Fibroblast of lung (primary cell): ENCODE data around the gene PAM16. TPM values are rescaled to one million over a fixed set of nuclear protein-coding genes. Genes with fewer than 3 reads are reported as not detected.

Experiments used
- DNase-seq, 2 donors: peaks; one replicate each; pipeline versions ENCODE4 v3.0.0 to v3.0.0-alpha.2; 2010; ENCODE audit warnings: low read depth in 2 of 2
- H2AFZ ChIP-seq: 2 replicates; pipeline ENCODE4 v1.5.1; 2012; ENCODE audit warnings: low read length, control low read depth, inconsistent platforms
- H3K27ac ChIP-seq: 2 replicates; pipeline ENCODE4 v1.5.1; 2011; ENCODE audit warnings: low read length, control low read depth; ENCODE audit not compliant: insufficient read depth
- H3K27me3 ChIP-seq: 2 replicates; pipeline ENCODE4 v1.5.1; 2011; ENCODE audit warnings: mild to moderate bottlenecking, low read length; ENCODE audit not compliant: control insufficient read depth, insufficient read depth
- H3K36me3 ChIP-seq: 2 replicates; pipeline ENCODE4 v1.5.1; 2011; ENCODE audit warnings: low read length; ENCODE audit not compliant: control insufficient read depth, insufficient read depth
- H3K4me1 ChIP-seq: 2 replicates; pipeline ENCODE4 v1.5.1; 2011; ENCODE audit warnings: low read length; ENCODE audit not compliant: control insufficient read depth, insufficient read depth; ENCODE audit errors: extremely low read depth
- H3K4me2 ChIP-seq: 2 replicates; pipeline ENCODE4 v1.5.1; 2011; ENCODE audit warnings: low read length, control low read depth; ENCODE audit not compliant: insufficient read depth; ENCODE audit errors: extremely low read depth
- H3K4me3 ChIP-seq, 4 experiments: fragments of 200-600 bp in 1 of 4; sonication (generic) in 1 of 4; replicated peaks in 1 of 4; 2 replicates each; pipeline ENCODE4 v1.5.1; 2011 to 2016; ENCODE audit warnings: low read length in 4 of 4, low read depth in 3 of 4, mild to moderate bottlenecking in 3 of 4, control low read depth in 2 of 4, inconsistent platforms in 1 of 4, mixed read lengths in 1 of 4; ENCODE audit not compliant: insufficient read depth in 1 of 4; ENCODE audit errors: control extremely low read depth in 1 of 4
- H3K79me2 ChIP-seq: 2 replicates; pipeline ENCODE4 v1.5.1; 2012; ENCODE audit warnings: mild to moderate bottlenecking, low read length, inconsistent platforms; ENCODE audit not compliant: control insufficient read depth, insufficient read depth
- H3K9ac ChIP-seq: 2 replicates; pipeline ENCODE4 v1.5.1; 2011; ENCODE audit warnings: mild to moderate bottlenecking, low read length, control low read depth; ENCODE audit not compliant: insufficient read depth
- H3K9me3 ChIP-seq: 2 replicates; pipeline ENCODE4 v1.5.1; 2012; ENCODE audit warnings: low read depth, low read length; ENCODE audit not compliant: control insufficient read depth, insufficient read depth
- H4K20me1 ChIP-seq: 2 replicates; pipeline ENCODE4 v1.5.1; 2011; ENCODE audit warnings: low read length; ENCODE audit not compliant: control insufficient read depth, insufficient read depth; ENCODE audit errors: extremely low read depth
- EZH2 ChIP-seq: IDR thresholded peaks from 2 replicates; pipeline ENCODE4 v1.5.1; 2012; ENCODE audit warnings: low read length, control low read depth, mild to moderate bottlenecking; ENCODE audit errors: missing control alignments
- polyA plus RNA-seq, 2 donors: library from polyadenylated mRNA; depleted of rRNA in 1 of 2; stranded (reverse) in 1 of 2; unstranded in 1 of 2; fragments of >200 nt; gene quantifications; 2 replicates each; pipeline ENCODE4 v1.2.1, GENCODE V29; 2011 to 2012; ENCODE audit warnings: missing spikeins in 1 of 2
- total RNA-seq: library from RNA; depleted of rRNA; stranded (reverse); fragments of >200 nt; gene quantifications from 2 replicates; pipeline ENCODE4 v1.2.1, GENCODE V29; 2014
- TF ChIP-seq, protein P1 (sequence below), 2 donors: IDR thresholded peaks in 1 of 2; conservative IDR thresholded peaks in 1 of 2; 1 replicate in 1 of 2; 2 replicates in 1 of 2; pipeline ENCODE4 v1.5.1; 2011 to 2012; ENCODE audit warnings: low read length in 2 of 2, control low read depth in 1 of 2, inconsistent platforms in 1 of 2, low read depth in 1 of 2, mild to moderate bottlenecking in 1 of 2

Gene PAM16
- total and polyA plus RNA-seq, 2 donors (not counting 1 experiment from before 2014, with no cell fraction given) = 14.8 to 34.3 TPM

DNA sequence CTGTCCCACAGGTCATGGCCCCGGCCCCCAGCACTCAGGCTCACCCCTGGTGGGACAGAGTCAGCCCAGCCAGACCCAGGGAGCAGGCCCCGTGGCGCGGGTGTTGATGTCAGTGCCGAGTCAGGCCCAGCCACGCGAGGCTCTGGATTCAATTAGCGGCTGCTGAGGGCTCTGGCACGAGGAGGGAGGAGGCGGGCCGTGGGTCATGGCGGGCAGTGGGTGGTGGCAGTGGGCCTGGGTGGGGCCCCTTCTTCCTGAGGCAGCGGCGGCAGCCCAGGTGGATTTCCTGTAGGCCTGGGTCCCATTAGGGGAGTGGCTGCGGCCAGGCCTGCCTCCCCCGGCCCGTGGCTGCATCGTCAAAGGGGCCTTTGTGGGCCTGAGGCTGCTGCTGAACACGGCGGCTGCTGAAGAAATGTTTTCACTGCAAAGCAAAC lies 33.4 kb upstream of the PAM16 start:
- H3K9ac ChIP-seq = no peak overlapping the region
- H3K4me1 ChIP-seq = peaks cover 59% of the 10 kb centered on the region
- no peaks in the 10 kb centered on the region for H4K20me1 ChIP-seq

DNA sequence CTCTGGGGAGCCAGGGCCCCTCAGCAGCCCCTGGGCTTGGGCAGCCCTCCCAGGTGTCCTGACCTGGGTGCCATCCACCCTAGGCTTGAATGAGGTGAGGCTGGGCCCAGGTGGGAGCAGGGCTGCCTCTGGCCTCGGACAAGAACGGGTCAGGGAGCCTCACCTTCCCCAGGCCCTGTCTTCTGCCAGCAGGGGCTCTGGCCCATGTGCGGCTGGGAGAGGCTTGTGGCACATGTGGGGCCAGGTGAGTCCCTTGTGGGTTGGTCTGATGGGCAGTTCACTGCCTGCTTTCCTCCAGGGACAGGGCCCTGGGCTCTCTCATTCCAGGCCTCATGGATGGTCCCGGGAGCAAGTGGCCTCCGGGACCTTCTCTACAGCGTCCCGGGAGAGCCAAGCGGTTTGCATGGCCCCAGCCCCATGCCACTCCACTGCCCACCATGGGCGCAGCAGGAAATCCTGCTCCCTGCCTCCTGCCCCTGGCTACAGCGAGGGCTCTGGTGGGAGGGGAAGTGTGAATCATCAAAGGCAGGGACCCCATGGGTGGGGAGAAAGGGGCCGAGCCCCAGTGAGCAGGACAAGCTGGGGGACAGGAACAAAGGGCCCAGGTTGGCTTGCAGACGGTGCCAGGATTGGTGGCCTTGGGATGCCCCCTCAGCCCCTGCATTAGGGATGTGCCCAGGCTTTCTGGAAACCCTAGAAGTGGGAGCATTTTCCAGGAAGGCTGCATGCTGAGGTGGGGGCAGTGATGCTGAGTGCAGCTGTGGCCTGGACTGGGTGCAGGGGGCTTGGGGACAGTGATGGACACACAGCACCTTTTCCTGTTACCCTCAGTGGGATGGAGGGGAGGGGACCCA lies 32.7 kb upstream of the PAM16 start:
- Histone ChIP-seq H3K4me3 (no peak overlapping the region), H3K4me2 (no peak overlapping the region), H2AFZ (no peak overlapping the region), H3K4me1 (peaks cover 53% of the 10 kb centered on the region), H3K79me2 (peaks cover 35% of the 10 kb centered on the region), H3K9me3 (no peaks in the 10 kb centered on the region), H3K27me3 (no peaks in the 10 kb centered on the region), H3K27ac (peak overlapping the region; percentile 71), H3K36me3 (peaks cover 41% of the 10 kb centered on the region), H3K9ac (no peak overlapping the region), H4K20me1 (no peaks in the 10 kb centered on the region)
- DNase-seq = no peak
- TF ChIP-seq EZH2 = no peak
- TF ChIP-seq, protein P1, sequence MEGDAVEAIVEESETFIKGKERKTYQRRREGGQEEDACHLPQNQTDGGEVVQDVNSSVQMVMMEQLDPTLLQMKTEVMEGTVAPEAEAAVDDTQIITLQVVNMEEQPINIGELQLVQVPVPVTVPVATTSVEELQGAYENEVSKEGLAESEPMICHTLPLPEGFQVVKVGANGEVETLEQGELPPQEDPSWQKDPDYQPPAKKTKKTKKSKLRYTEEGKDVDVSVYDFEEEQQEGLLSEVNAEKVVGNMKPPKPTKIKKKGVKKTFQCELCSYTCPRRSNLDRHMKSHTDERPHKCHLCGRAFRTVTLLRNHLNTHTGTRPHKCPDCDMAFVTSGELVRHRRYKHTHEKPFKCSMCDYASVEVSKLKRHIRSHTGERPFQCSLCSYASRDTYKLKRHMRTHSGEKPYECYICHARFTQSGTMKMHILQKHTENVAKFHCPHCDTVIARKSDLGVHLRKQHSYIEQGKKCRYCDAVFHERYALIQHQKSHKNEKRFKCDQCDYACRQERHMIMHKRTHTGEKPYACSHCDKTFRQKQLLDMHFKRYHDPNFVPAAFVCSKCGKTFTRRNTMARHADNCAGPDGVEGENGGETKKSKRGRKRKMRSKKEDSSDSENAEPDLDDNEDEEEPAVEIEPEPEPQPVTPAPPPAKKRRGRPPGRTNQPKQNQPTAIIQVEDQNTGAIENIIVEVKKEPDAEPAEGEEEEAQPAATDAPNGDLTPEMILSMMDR (conservative IDR thresholded peaks at IDR 0.05 in 1 of 2, IDR thresholded peaks at IDR 0.05 in 1 of 2; ENCODE audit: low read depth in 1 of 2, low read length in 2 of 2) = no peak

More for the DNA sequence above, 33.4 kb upstream of the PAM16 start:
- Histone ChIP-seq H3K9me3 (no peaks in the 10 kb centered on the region), H3K4me2 (no peak overlapping the region), H3K27ac (peak overlapping the region; percentile 71), H2AFZ (no peak overlapping the region), H3K36me3 (peaks cover 35% of the 10 kb centered on the region), H3K27me3 (no peaks in the 10 kb centered on the region), H3K79me2 (peaks cover 28% of the 10 kb centered on the region), H3K4me3 (no peak overlapping the region)
- no peak for TF ChIP-seq EZH2
- TF ChIP-seq, protein P1 (conservative IDR thresholded peaks at IDR 0.05 in 1 of 2, IDR thresholded peaks at IDR 0.05 in 1 of 2; ENCODE audit: low read depth in 1 of 2, low read length in 2 of 2) = no peak
- DNase-seq = peak in 1 of 2 donors; percentile 49

GRCh38 chr16:4382795-4383357 lies 31.8 kb upstream of the PAM16 start:
- DNase-seq = no peak
- no peak for TF ChIP-seq EZH2
- TF ChIP-seq, protein P1 (conservative IDR thresholded peaks at IDR 0.05 in 1 of 2, IDR thresholded peaks at IDR 0.05 in 1 of 2; ENCODE audit: low read depth in 1 of 2, low read length in 2 of 2) = no peak
- Histone ChIP-seq H3K9me3 (no peaks in the 10 kb centered on the region), H4K20me1 (no peaks in the 10 kb centered on the region), H3K4me1 (peaks cover 51% of the 10 kb centered on the region), H3K79me2 (peaks cover 44% of the 10 kb centered on the region), H3K4me3 (no peak overlapping the region), H3K9ac (peak overlapping the region; percentile 8), H3K36me3 (peaks cover 42% of the 10 kb centered on the region), H3K27ac (peak overlapping the region; percentile 71), H3K27me3 (no peaks in the 10 kb centered on the region), H3K4me2 (no peak overlapping the region), H2AFZ (no peak overlapping the region)
